C1 segment of cervical spinal cord (tissue), 14 donors: ENCODE measurements around the gene PFN3.
"Not testable (repeated sequence)": the region's sequence is repeated elsewhere in the genome, so short reads cannot be mapped to it uniquely, and the experiment has no call there.

ENCODE experiments used
- DNase-seq, 14 donors: peaks; one replicate each; lab custom pipeline; 2025; lab: John Stamatoyannopoulos, UW

PFN3 gene

GRCh38 chr5:177361418-177362291 is 38.8 kb downstream of the PFN3 start:
- DNase-seq = no peak

GRCh38 chr5:177360740-177361139 is 39.7 kb downstream of the PFN3 start:
- DNase-seq = not testable (repeated sequence)

GRCh38 chr5:177359860-177360259 is 40.6 kb downstream of the PFN3 start:
- no peak for DNase-seq

- no peak for DNase-seq
These were observed 41.0 kb downstream of the PFN3 start for GRCh38 chr5:177359451-177359851.

- DNase-seq = no peak
These were observed 42.1 kb downstream of the PFN3 start for GRCh38 chr5:177358370-177358819.

- DNase-seq = peak in 1 of 14 donors; percentile 7
These were observed 42.8 kb downstream of the PFN3 start, which contains the start of gene RGS14 for GRCh38 chr5:177357459-177358351. RGS14 (plus strand) TSS chr5:177357924; CDS start chr5:177358025, 101 bp downstream.

GRCh38 chr5:177357146-177357458 is 43.4 kb downstream of the PFN3 start:
- no peak for DNase-seq

GRCh38 chr5:177356746-177357145 is 43.7 kb downstream of the PFN3 start:
- DNase-seq = no peak

GRCh38 chr5:177355868-177356168 is 44.6 kb downstream of the PFN3 start:
- DNase-seq = no peak

- DNase-seq = no peak
These were observed 45.1 kb downstream of the PFN3 start for GRCh38 chr5:177355162-177355867.

GRCh38 chr5:177354711-177355110 is 45.8 kb downstream of the PFN3 start:
- no peak for DNase-seq

GRCh38 chr5:177354256-177354655 is 46.2 kb downstream of the PFN3 start:
- DNase-seq = no peak

- no peak for DNase-seq
These were observed 47.4 kb downstream of the PFN3 start for GRCh38 chr5:177353093-177353492.

GRCh38 chr5:177351392-177352329 is 48.8 kb downstream of the PFN3 start, which contains the start of gene LMAN2:
LMAN2 (minus strand) TSS chr5:177351668; CDS start chr5:177351647, 21 bp downstream.
- peak; percentile 43 to 100 (median 92) for DNase-seq

GRCh38 chr5:177350776-177351391 is 49.6 kb downstream of the PFN3 start:
- DNase-seq = no peak
